Ishikawa (cell line): ENCODE data around the gene CCDC188.

Source experiments
- CEBPB ChIP-seq: IDR thresholded peaks from 2 replicates; pipeline ENCODE4 v1.6.1; 2012
- CREB1 ChIP-seq: IDR thresholded peaks from 2 replicates; pipeline ENCODE4 v1.6.1; 2012; ENCODE audit warnings: low read depth
- EGR1 ChIP-seq: IDR thresholded peaks from 2 replicates; pipeline ENCODE4 v1.6.1; 2012
- EP300 ChIP-seq: IDR thresholded peaks from 2 replicates; pipeline ENCODE4 v1.6.1; 2012; ENCODE audit warnings: borderline replicate concordance
- FOXM1 ChIP-seq: IDR thresholded peaks from 2 replicates; pipeline ENCODE4 v1.6.1; 2012; ENCODE audit warnings: low read depth, borderline replicate concordance
- NFIC ChIP-seq: IDR thresholded peaks from 2 replicates; pipeline ENCODE4 v1.6.1; 2012
- RAD21 ChIP-seq: IDR thresholded peaks from 2 replicates; pipeline ENCODE4 v1.6.1; 2012; ENCODE audit warnings: low read depth
- TAF1 ChIP-seq: IDR thresholded peaks from 2 replicates; pipeline ENCODE4 v1.6.1; 2012; ENCODE audit warnings: low read depth, mild to moderate bottlenecking
- TCF12 ChIP-seq: IDR thresholded peaks from 2 replicates; pipeline ENCODE4 v1.6.1; 2012; ENCODE audit warnings: low read depth
- TEAD4 ChIP-seq: IDR thresholded peaks from 2 replicates; pipeline ENCODE4 v1.6.1; 2012
- USF1 ChIP-seq: IDR thresholded peaks from 2 replicates; pipeline ENCODE4 v1.6.1; 2012
- YY1 ChIP-seq: IDR thresholded peaks from 2 replicates; pipeline ENCODE4 v1.6.1; 2012; ENCODE audit warnings: low read depth
- ZBTB7A ChIP-seq: IDR thresholded peaks from 2 replicates; pipeline ENCODE4 v1.6.1; 2012; ENCODE audit warnings: low read depth
- TF ChIP-seq, protein P1 (sequence below): IDR thresholded peaks from 2 replicates; pipeline ENCODE4 v1.6.1; 2012; ENCODE audit warnings: low read depth, mild to moderate bottlenecking
- TF ChIP-seq, protein P2 (sequence below): IDR thresholded peaks from 2 replicates; pipeline ENCODE4 v1.6.1; 2012

Gene CCDC188

DNA sequence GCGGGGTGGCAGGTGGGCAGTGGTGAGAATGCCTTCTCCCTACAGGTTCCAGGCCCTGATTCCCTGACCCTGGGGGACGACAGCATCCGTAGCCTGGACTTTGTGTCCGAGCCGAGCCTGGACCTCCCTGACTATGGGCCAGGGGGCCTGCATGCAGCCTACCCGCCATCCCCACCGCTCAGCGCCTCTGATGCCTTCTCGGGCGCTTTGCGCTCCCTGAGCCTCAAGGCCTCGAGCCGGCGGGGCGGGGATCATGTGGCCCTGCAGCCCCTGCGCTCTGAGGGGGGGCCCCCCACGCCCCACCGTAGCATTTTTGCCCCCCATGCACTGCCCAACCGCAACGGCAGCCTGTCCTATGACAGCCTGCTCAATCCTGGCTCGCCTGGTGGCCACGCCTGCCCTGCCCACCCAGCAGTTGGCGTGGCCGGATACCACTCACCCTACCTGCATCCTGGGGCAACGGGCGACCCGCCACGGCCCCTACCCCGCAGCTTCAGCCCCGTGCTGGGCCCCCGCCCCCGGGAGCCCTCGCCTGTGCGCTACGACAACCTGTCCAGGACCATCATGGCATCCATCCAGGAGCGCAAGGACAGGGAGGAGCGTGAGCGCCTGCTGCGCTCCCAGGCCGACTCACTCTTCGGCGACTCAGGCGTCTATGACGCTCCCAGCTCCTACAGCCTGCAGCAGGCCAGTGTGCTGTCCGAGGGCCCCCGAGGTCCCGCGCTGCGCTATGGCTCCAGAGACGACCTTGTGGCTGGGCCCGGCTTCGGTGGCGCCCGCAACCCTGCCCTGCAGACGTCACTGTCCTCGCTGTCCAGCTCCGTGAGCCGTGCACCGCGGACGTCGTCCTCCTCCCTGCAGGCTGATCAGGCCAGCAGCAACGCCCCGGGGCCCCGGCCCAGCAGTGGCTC is 7.9 kb downstream of the CCDC188 start:
- TF ChIP-seq TCF12, result no peak
- TF ChIP-seq ZBTB7A, result no peak
- TF ChIP-seq, protein P1, sequence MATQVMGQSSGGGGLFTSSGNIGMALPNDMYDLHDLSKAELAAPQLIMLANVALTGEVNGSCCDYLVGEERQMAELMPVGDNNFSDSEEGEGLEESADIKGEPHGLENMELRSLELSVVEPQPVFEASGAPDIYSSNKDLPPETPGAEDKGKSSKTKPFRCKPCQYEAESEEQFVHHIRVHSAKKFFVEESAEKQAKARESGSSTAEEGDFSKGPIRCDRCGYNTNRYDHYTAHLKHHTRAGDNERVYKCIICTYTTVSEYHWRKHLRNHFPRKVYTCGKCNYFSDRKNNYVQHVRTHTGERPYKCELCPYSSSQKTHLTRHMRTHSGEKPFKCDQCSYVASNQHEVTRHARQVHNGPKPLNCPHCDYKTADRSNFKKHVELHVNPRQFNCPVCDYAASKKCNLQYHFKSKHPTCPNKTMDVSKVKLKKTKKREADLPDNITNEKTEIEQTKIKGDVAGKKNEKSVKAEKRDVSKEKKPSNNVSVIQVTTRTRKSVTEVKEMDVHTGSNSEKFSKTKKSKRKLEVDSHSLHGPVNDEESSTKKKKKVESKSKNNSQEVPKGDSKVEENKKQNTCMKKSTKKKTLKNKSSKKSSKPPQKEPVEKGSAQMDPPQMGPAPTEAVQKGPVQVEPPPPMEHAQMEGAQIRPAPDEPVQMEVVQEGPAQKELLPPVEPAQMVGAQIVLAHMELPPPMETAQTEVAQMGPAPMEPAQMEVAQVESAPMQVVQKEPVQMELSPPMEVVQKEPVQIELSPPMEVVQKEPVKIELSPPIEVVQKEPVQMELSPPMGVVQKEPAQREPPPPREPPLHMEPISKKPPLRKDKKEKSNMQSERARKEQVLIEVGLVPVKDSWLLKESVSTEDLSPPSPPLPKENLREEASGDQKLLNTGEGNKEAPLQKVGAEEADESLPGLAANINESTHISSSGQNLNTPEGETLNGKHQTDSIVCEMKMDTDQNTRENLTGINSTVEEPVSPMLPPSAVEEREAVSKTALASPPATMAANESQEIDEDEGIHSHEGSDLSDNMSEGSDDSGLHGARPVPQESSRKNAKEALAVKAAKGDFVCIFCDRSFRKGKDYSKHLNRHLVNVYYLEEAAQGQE, result no peak
- no peak for TF ChIP-seq CEBPB
- TF ChIP-seq, protein P2, sequence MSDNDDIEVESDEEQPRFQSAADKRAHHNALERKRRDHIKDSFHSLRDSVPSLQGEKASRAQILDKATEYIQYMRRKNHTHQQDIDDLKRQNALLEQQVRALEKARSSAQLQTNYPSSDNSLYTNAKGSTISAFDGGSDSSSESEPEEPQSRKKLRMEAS, result no peak
- no peak for TF ChIP-seq RAD21
- TF ChIP-seq TAF1, result no peak
- no peak for TF ChIP-seq USF1
- TF ChIP-seq NFIC, result no peak
- no peak for TF ChIP-seq EGR1
- TF ChIP-seq EP300, result no peak
- TF ChIP-seq YY1, result no peak
- no peak for TF ChIP-seq TEAD4

GRCh38 chr22:20141186-20142077 is 9.4 kb downstream of the CCDC188 start:
- TF ChIP-seq TEAD4, result peak; percentile 40; the same call in 1 of the 2 replicates
- TF ChIP-seq CREB1, result no peak

DNA sequence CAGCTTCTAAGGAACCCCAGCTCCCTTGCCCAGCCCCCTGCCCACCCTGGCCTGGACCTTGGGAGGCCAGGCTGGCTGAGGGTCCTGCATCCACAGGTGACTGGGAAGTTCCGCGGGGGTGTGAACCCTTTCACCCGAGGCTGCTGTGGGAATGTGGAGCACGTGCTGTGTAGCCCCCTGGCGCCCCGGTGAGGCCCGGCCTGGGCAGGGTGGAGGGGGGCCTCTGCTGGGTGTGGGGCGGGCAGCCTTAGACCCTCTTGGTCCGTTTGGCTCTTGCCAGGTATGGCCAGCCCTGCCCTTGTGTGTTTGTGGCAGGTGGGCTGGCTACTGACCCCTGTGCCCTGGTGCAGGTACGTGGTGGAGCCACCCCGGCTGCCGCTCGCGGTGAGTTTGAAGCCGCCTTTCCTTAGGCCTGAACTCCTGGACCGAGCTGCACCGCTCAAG is 10.3 kb downstream of the CCDC188 start:
- TF ChIP-seq CREB1 (no peak), TAF1 (no peak), EP300 (no peak), NFIC (no peak), FOXM1 (no peak), EGR1 (no peak), CEBPB (no peak)
- TF ChIP-seq, protein P1, result no peak
- TF ChIP-seq, protein P2, result no peak

DNA sequence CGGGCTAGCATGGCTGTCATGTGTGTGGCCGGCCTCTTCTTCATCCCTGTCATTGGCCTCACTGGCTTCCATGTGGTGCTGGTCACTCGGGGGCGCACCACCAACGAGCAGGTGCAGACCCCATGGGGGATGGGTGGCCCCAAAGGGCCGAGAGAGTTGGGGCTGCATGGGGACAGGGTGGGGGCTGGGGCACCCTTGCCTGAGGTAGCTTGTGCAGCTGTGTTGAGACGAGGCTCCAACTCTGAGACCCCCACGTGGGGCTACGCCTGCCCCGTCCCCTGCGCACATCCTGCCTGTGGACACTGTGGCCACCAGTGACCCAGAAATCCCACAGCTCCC is 10.8 kb downstream of the CCDC188 start:
- TF ChIP-seq TCF12 (no peak), NFIC (no peak), CREB1 (no peak), TEAD4 (no peak), EP300 (no peak), ZBTB7A (no peak), FOXM1 (no peak)

DNA sequence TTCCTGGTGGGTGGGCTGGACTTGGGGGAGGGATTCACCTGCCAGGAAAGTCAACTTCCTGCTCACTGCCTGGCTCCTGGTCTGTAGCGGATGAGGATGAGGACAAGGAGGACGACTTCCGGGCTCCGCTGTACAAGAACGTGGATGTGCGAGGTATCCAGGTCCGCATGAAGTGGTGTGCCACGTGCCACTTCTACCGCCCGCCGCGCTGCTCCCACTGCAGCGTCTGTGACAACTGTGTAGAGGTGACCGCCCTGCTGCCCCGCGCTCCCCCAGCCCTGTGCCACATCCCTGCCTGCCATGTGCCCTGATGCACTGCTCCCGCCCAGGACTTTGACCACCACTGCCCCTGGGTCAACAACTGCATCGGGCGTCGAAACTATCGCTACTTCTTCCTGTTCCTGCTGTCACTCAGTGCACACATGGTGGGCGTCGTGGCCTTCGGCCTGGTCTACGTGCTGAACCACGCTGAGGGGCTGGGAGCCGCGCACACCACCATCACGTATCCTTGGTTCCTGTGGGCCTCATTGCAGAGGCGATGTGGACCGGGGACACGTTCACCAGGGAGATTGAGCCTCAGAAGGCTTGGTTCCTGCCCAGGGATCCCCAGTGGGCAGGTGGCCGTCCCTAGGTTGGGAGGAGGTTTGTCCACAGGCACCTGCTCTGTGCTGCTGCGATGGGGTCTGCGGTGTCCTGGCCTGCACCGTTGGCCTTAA is 11.3 kb downstream of the CCDC188 start:
- TF ChIP-seq, protein P2, result no peak
- TF ChIP-seq TAF1 (no peak), YY1 (no peak), TEAD4 (no peak), USF1 (no peak), EGR1 (no peak), CEBPB (no peak), TCF12 (no peak), CREB1 (no peak), EP300 (no peak)
